Adrenal gland (tissue), 5 donors: ENCODE measurements around the gene STRADB.

ENCODE experiments used
- POLR2A ChIP-seq, 2 donors: fragments of 450-650 bp; IDR thresholded peaks; one replicate each; pipeline ENCODE4 v1.6.1; 2017; ENCODE audit warnings: antibody characterized with exemption in 2 of 2, mild to moderate bottlenecking in 2 of 2, moderate library complexity in 1 of 2
- TF ChIP-seq, protein P1 (sequence below), 6 experiments: fragments of 450-650 bp in 4 of 6; fragments of 200-600 bp in 2 of 6; sonication (generic) in 1 of 6; IDR thresholded peaks; 1 replicate in 5 of 6; 2 replicates in 1 of 6; pipeline versions ENCODE4 v1.5.1 to v1.8.0; 2016 to 2021; ENCODE audit warnings: antibody characterized with exemption in 6 of 6, mild to moderate bottlenecking in 2 of 6, moderate library complexity in 1 of 6
- donor health status: DM: no; HTN: no; CAD: no.

DNA sequence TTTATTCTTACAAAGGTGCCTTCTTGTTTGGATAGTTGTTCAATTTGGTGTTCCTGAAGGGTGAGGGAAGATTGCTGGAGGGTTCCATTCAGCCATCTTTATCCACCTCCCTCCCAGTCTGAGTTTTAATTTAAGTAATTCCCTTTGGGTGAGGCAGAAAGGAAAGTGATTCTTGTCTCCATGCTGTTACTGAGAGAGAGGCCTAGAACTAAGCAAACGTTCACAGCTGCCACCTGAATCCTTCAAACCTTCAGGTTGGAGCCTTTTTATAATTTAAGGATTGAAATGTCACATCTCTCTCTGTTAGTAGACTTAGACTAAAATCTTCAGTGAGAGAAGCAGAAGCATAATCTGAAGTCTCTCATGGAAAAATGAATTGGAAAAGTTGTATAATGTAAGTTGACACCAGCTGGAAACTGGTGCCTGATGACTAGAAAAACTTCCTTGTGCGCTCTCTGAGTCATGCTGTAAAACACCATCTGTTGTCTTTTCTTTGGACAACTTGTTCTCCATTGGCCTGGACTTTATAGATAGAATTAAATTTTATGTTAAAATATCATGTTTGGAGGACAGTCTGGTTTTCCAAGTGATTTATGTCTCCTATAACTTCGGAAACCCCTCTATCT lies 14.6 kb downstream of the STRADB start:
- TF ChIP-seq, protein P1, sequence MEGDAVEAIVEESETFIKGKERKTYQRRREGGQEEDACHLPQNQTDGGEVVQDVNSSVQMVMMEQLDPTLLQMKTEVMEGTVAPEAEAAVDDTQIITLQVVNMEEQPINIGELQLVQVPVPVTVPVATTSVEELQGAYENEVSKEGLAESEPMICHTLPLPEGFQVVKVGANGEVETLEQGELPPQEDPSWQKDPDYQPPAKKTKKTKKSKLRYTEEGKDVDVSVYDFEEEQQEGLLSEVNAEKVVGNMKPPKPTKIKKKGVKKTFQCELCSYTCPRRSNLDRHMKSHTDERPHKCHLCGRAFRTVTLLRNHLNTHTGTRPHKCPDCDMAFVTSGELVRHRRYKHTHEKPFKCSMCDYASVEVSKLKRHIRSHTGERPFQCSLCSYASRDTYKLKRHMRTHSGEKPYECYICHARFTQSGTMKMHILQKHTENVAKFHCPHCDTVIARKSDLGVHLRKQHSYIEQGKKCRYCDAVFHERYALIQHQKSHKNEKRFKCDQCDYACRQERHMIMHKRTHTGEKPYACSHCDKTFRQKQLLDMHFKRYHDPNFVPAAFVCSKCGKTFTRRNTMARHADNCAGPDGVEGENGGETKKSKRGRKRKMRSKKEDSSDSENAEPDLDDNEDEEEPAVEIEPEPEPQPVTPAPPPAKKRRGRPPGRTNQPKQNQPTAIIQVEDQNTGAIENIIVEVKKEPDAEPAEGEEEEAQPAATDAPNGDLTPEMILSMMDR (IDR thresholded peaks at IDR 0.05), result no peak
- TF ChIP-seq POLR2A (IDR thresholded peaks at IDR 0.05), result peak in 1 of 2 donors; percentile 11
